IMR-90 (cell line): ENCODE results near the gene SRPK2.

Source experiments
- BHLHE40 ChIP-seq: fragments of 150-350 bp; IDR thresholded peaks from 2 replicates; pipeline ENCODE4 v1.6.1; 2016; ENCODE audit warnings: mild to moderate bottlenecking, low read depth, low read length
- CEBPB ChIP-seq: IDR thresholded peaks from 2 replicates; pipeline ENCODE4 v1.6.1; 2012; ENCODE audit warnings: low read depth, low read length, improper control_type of control experiment
- CHD1 ChIP-seq: IDR thresholded peaks from 2 replicates; pipeline ENCODE4 v1.6.1; 2012; ENCODE audit warnings: low read depth, low read length, improper control_type of control experiment
- CTCF ChIP-seq: conservative IDR thresholded peaks from 2 replicates; pipeline ENCODE4 v1.5.1; 2012; ENCODE audit warnings: mild to moderate bottlenecking, low read depth, low read length, improper control_type of control experiment
- POLR2A ChIP-seq: IDR thresholded peaks from 2 replicates; pipeline ENCODE4 v1.6.1; 2012; ENCODE audit warnings: mild to moderate bottlenecking, low read depth, low read length
- RCOR1 ChIP-seq: IDR thresholded peaks from 2 replicates; pipeline ENCODE4 v1.6.1; 2012; ENCODE audit warnings: mild to moderate bottlenecking, low read length, improper control_type of control experiment; ENCODE audit not compliant: insufficient replicate concordance
- RFX5 ChIP-seq: IDR thresholded peaks from 2 replicates; pipeline ENCODE4 v1.8.0; 2012; ENCODE audit warnings: low read depth, mild to moderate bottlenecking, low read length, moderate library complexity
- TF ChIP-seq, protein P1 (sequence below): fragments of 150-350 bp; IDR thresholded peaks from 2 replicates; pipeline ENCODE4 v1.6.1; 2017; ENCODE audit warnings: mild to moderate bottlenecking, antibody characterized with exemption, low read length, low read depth

GRCh38 chr7:105355701-105356100, 33.0 kb downstream of the SRPK2 start:
- no peak for TF ChIP-seq CHD1
- TF ChIP-seq CTCF = no peak
- no peak for TF ChIP-seq POLR2A
- TF ChIP-seq BHLHE40 = no peak
- no peak for TF ChIP-seq CEBPB
- TF ChIP-seq RFX5 = no peak
- TF ChIP-seq, protein P1, sequence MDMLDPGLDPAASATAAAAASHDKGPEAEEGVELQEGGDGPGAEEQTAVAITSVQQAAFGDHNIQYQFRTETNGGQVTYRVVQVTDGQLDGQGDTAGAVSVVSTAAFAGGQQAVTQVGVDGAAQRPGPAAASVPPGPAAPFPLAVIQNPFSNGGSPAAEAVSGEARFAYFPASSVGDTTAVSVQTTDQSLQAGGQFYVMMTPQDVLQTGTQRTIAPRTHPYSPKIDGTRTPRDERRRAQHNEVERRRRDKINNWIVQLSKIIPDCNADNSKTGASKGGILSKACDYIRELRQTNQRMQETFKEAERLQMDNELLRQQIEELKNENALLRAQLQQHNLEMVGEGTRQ = no peak
- no peak for TF ChIP-seq RCOR1
